Neuronal stem cell (in vitro differentiated cells): Measurements from ENCODE around the gene KRTAP1-5.

ENCODE experiments used
- DNase-seq: peaks from one replicate; pipeline ENCODE4 v3.0.0-alpha.2; 2013; ENCODE audit warnings: low spot score
- H2AFZ ChIP-seq: one replicate; pipeline ENCODE4 v1.6.1; 2013; ENCODE audit warnings: mild to moderate bottlenecking, low read length, inconsistent platforms
- H2AK5ac ChIP-seq: 2 replicates; pipeline ENCODE4 v1.6.1; 2013; ENCODE audit warnings: low read depth, mild to moderate bottlenecking, inconsistent platforms, low read length, moderate library complexity, mixed read lengths
- H2BK120ac ChIP-seq: 2 replicates; pipeline ENCODE4 v1.6.1; 2013; ENCODE audit warnings: low read depth, mild to moderate bottlenecking, inconsistent platforms, low read length, moderate library complexity, mixed read lengths
- H2BK12ac ChIP-seq: one replicate; pipeline ENCODE4 v1.6.1; 2013; ENCODE audit warnings: low read length, inconsistent platforms
- H2BK15ac ChIP-seq: 2 replicates; pipeline ENCODE4 v1.6.1; 2013; ENCODE audit warnings: mild to moderate bottlenecking, low read length, inconsistent platforms, mixed read lengths
- H2BK5ac ChIP-seq: one replicate; pipeline ENCODE4 v1.6.1; 2013; ENCODE audit warnings: inconsistent platforms, mild to moderate bottlenecking, low read length, moderate library complexity
- H3K14ac ChIP-seq: one replicate; pipeline ENCODE4 v1.6.1; 2013; ENCODE audit warnings: low read length, inconsistent platforms
- H3K18ac ChIP-seq: 2 replicates; pipeline ENCODE4 v1.6.1; 2013; ENCODE audit warnings: low read length, inconsistent platforms
- H3K23ac ChIP-seq: 2 replicates; pipeline ENCODE4 v1.6.1; 2013; ENCODE audit warnings: low read depth, mild to moderate bottlenecking, mixed read lengths, low read length, inconsistent platforms; ENCODE audit not compliant: poor library complexity
- H3K27ac ChIP-seq: replicated peaks from 3 replicates; pipeline ENCODE4 v1.5.1; 2013; ENCODE audit warnings: low read length, inconsistent platforms
- H3K27me3 ChIP-seq, 3 experiments: 2 replicates each; pipeline ENCODE4 v1.6.1; 2013; ENCODE audit warnings: low read length in 3 of 3, mild to moderate bottlenecking in 2 of 3, inconsistent platforms in 1 of 3, low read depth in 1 of 3, mixed read lengths in 1 of 3, moderate library complexity in 1 of 3; ENCODE audit not compliant: control insufficient read depth in 3 of 3, insufficient read depth in 3 of 3
- H3K36me3 ChIP-seq, 2 donors: replicated peaks in 1 of 2; 2 replicates each; pipeline ENCODE4 v1.6.1; 2013; ENCODE audit warnings: low read length in 2 of 2; ENCODE audit not compliant: control insufficient read depth in 2 of 2, insufficient read depth in 2 of 2
- H3K4ac ChIP-seq: 2 replicates; pipeline ENCODE4 v1.6.1; 2013; ENCODE audit warnings: inconsistent platforms, mild to moderate bottlenecking, low read length, moderate library complexity
- H3K4me1 ChIP-seq, 2 donors: 1 replicate in 1 of 2; 2 replicates in 1 of 2; pipeline ENCODE4 v1.6.1; 2013; ENCODE audit warnings: low read length in 2 of 2, low read depth in 1 of 2; ENCODE audit not compliant: control insufficient read depth in 2 of 2, insufficient read depth in 1 of 2
- H3K4me2 ChIP-seq: one replicate; pipeline ENCODE4 v1.6.1; 2013; ENCODE audit warnings: mild to moderate bottlenecking, low read length, inconsistent platforms; ENCODE audit not compliant: insufficient read depth, poor library complexity, severe bottlenecking
- H3K4me3 ChIP-seq, 2 donors: 2 replicates each; pipeline ENCODE4 v1.5.1; 2013; ENCODE audit warnings: low read length in 2 of 2, mild to moderate bottlenecking in 2 of 2, inconsistent platforms in 1 of 2, moderate library complexity in 1 of 2
- H3K79me1 ChIP-seq: one replicate; pipeline ENCODE4 v1.6.1; 2013; ENCODE audit warnings: low read depth, mild to moderate bottlenecking, inconsistent platforms, low read length, moderate library complexity
- H3K9ac ChIP-seq: one replicate; pipeline ENCODE4 v1.6.1; 2013; ENCODE audit warnings: mild to moderate bottlenecking, low read depth, low read length, inconsistent platforms; ENCODE audit not compliant: poor library complexity
- H3K9me3 ChIP-seq, 2 donors: replicated peaks in 1 of 2; 2 replicates each; pipeline versions ENCODE3 to v1.6.1; 2013; ENCODE audit warnings: low read length in 2 of 2, mild to moderate bottlenecking in 2 of 2, inconsistent platforms in 1 of 2, low read depth in 1 of 2, mixed read lengths in 1 of 2, moderate library complexity in 1 of 2; ENCODE audit not compliant: control insufficient read depth in 2 of 2, insufficient read depth in 1 of 2
- H4K8ac ChIP-seq: one replicate; pipeline ENCODE4 v1.6.1; 2013; ENCODE audit warnings: low read depth, mild to moderate bottlenecking, inconsistent platforms, low read length, moderate library complexity
- H4K91ac ChIP-seq: one replicate; pipeline ENCODE4 v1.6.1; 2013; ENCODE audit warnings: low read length, low read depth, mild to moderate bottlenecking, inconsistent platforms; ENCODE audit not compliant: poor library complexity
- WGBS, 2 donors: extraction: QIAGEN DNeasy Blood & Tissue Kit; methylation state at CpG; one replicate each; pipeline ENCODE4 v1.1.7; 2013; ENCODE audit warnings: missing lambda C conversion rate in 2 of 2, mixed read lengths in 1 of 2; ENCODE audit not compliant: insufficient read length in 2 of 2, insufficient replicate concordance in 1 of 2; ENCODE audit errors: extremely low coverage in 2 of 2; 5-methylcytosine and 5-hydroxymethylcytosine counted together

The KRTAP1-5 gene

GRCh38 chr17:41020336-41020735 lies 6.7 kb downstream of the KRTAP1-5 start:
- Histone ChIP-seq H3K4me2 (no peak overlapping the region), H3K9me3 (no peaks in the 10 kb centered on the region), H4K91ac (no peak overlapping the region), H2BK15ac (no peak overlapping the region), H3K23ac (no peak overlapping the region), H3K14ac (no peak overlapping the region), H3K4me3 (no peak overlapping the region), H3K27ac (no peak overlapping the region), H4K8ac (no peak overlapping the region), H2AK5ac (no peak overlapping the region), H2BK5ac (no peak overlapping the region), H2AFZ (no peak overlapping the region), H3K36me3 (no peaks in the 10 kb centered on the region), H3K4me1 (no peaks in the 10 kb centered on the region), H3K27me3 (no peaks in the 10 kb centered on the region), H3K9ac (no peak overlapping the region), H2BK12ac (no peak overlapping the region), H2BK120ac (no peak overlapping the region), H3K79me1 (no peaks in the 10 kb centered on the region), H3K4ac (no peak overlapping the region), H3K18ac (no peak overlapping the region)
- no peak for DNase-seq

- Histone ChIP-seq H3K79me1 (no peaks in the 10 kb centered on the region), H4K91ac (peak overlapping the region; percentile 64), H2BK120ac (no peak overlapping the region), H2AK5ac (no peak overlapping the region), H3K14ac (no peak overlapping the region), H3K36me3 (no peaks in the 10 kb centered on the region), H2AFZ (no peak overlapping the region), H3K23ac (peak overlapping the region; percentile 56), H3K18ac (no peak overlapping the region), H3K9me3 (no peaks in the 10 kb centered on the region), H2BK5ac (no peak overlapping the region), H3K27ac (no peak overlapping the region), H4K8ac (no peak overlapping the region), H3K27me3 (no peaks in the 10 kb centered on the region), H3K9ac (no peak overlapping the region), H2BK15ac (no peak overlapping the region), H3K4me3 (no peak overlapping the region), H3K4me1 (no peaks in the 10 kb centered on the region), H2BK12ac (no peak overlapping the region), H3K4ac (no peak overlapping the region), H3K4me2 (no peak overlapping the region)
- no peak for DNase-seq
- no CpG with 5 or more reads among the region's 3 CpGs for WGBS, 2 donors
These were observed 7.6 kb downstream of the KRTAP1-5 start for GRCh38 chr17:41019415-41019814.

GRCh38 chr17:41018541-41018940 lies 8.5 kb downstream of the KRTAP1-5 start:
- Histone ChIP-seq H3K23ac (no peak overlapping the region), H2BK5ac (no peak overlapping the region), H3K79me1 (no peaks in the 10 kb centered on the region), H3K4me1 (no peaks in the 10 kb centered on the region), H2BK15ac (no peak overlapping the region), H3K27me3 (no peaks in the 10 kb centered on the region), H3K14ac (no peak overlapping the region), H3K9ac (no peak overlapping the region), H3K36me3 (no peaks in the 10 kb centered on the region), H2AFZ (no peak overlapping the region), H3K4me3 (no peak overlapping the region), H3K4me2 (no peak overlapping the region), H3K18ac (no peak overlapping the region), H2AK5ac (no peak overlapping the region), H3K9me3 (no peaks in the 10 kb centered on the region), H2BK120ac (no peak overlapping the region), H4K8ac (no peak overlapping the region), H3K4ac (no peak overlapping the region), H4K91ac (no peak overlapping the region), H3K27ac (no peak overlapping the region), H2BK12ac (no peak overlapping the region)
- no peak for DNase-seq
- no CpG with 5 or more reads among the region's 3 CpGs for WGBS, 2 donors

GRCh38 chr17:41016578-41017215 lies 10.3 kb downstream of the KRTAP1-5 start:
- Histone ChIP-seq H3K27ac (no peak overlapping the region), H3K4me2 (no peak overlapping the region), H2AK5ac (no peak overlapping the region), H2BK15ac (no peak overlapping the region), H3K4me1 (no peaks in the 10 kb centered on the region), H3K9ac (no peak overlapping the region), H2BK5ac (no peak overlapping the region), H3K4me3 (no peak overlapping the region), H4K8ac (peak overlapping the region; percentile 45), H3K27me3 (no peaks in the 10 kb centered on the region), H3K18ac (no peak overlapping the region), H3K36me3 (no peaks in the 10 kb centered on the region), H3K79me1 (no peaks in the 10 kb centered on the region), H3K14ac (no peak overlapping the region), H2BK120ac (no peak overlapping the region), H2BK12ac (peak overlapping the region; percentile 36), H3K23ac (no peak overlapping the region), H2AFZ (no peak overlapping the region), H4K91ac (no peak overlapping the region), H3K4ac (no peak overlapping the region), H3K9me3 (no peaks in the 10 kb centered on the region)
- no CpG with 5 or more reads among the region's 13 CpGs for WGBS, 2 donors
- no peak for DNase-seq
